ENCODE data around the gene GREB1L. TPM values are rescaled to one million over a fixed set of nuclear protein-coding genes. Genes with fewer than 3 reads are reported as not detected.

The GREB1L gene
- total RNA-seq, 1 experiment from 2014 or later, result 0.26 TPM

GRCh38 chr18:21486905-21487437, 244.9 kb downstream of the GREB1L start:
- ChIA-PET POLR2A (interaction anchor here (1.8 kb wide), 1 partner anchor 114 kb away, joined by 8 read pairs; the partner anchor contains the start of gene ESCO1), CTCF (interaction anchor here (0.5 to 0.9 kb wide), 2 partner anchors 114 to 286 kb away, joined by 4 to 5 read pairs; partner anchors contain the start of gene ESCO1)
- TF ChIP-seq SP1 (CRISPR knock-in tag; conservative IDR thresholded peaks at IDR 0.05) (no peak), NR3C1 (CRISPR knock-in tag; conservative IDR thresholded peaks at IDR 0.05; ENCODE audit: low read depth) (no peak), NR1H2 (CRISPR knock-in tag; IDR thresholded peaks at IDR 0.05) (no peak), KAT7 (CRISPR knock-in tag; IDR thresholded peaks at IDR 0.05; ENCODE audit: borderline replicate concordance) (no peak), ETV6 (CRISPR knock-in tag; IDR thresholded peaks at IDR 0.05) (no peak), GRHL2 (CRISPR knock-in tag; IDR thresholded peaks at IDR 0.05; ENCODE audit: insufficient replicate concordance, severe bottlenecking) (no peak), ARID4B (CRISPR knock-in tag; IDR thresholded peaks at IDR 0.05; ENCODE audit: borderline replicate concordance) (no peak), ATF3 (CRISPR knock-in tag; conservative IDR thresholded peaks at IDR 0.05) (no peak), ZNF671 (CRISPR knock-in tag; IDR thresholded peaks at IDR 0.05) (no peak), AR (CRISPR knock-in tag; IDR thresholded peaks at IDR 0.05) (no peak), E2F5 (CRISPR knock-in tag; IDR thresholded peaks at IDR 0.05) (no peak), CREM (CRISPR knock-in tag; IDR thresholded peaks at IDR 0.05) (no peak), NR2C2 (CRISPR knock-in tag; IDR thresholded peaks at IDR 0.05) (no peak)
- Mint-ChIP-seq H3K9me3 (no peaks in the 10 kb centered on the region), H3K27ac (no peak overlapping the region), H3K4me1 (peaks cover 11% of the 10 kb centered on the region), H3K27me3 (ENCODE audit: low read depth) (no peaks in the 10 kb centered on the region; the same call in 1 of the 2 replicates), H3K4me3 (no peak overlapping the region), H3K36me3 (no peaks in the 10 kb centered on the region)
- ATAC-seq (no peak), DNase-seq (ENCODE audit: low spot score) (no peak)

GRCh38 chr18:21489119-21489750, 247.2 kb downstream of the GREB1L start:
- Mint-ChIP-seq H3K4me3 (no peak overlapping the region), H3K9me3 (no peaks in the 10 kb centered on the region), H3K27ac (no peak overlapping the region), H3K4me1 (peaks cover 11% of the 10 kb centered on the region), H3K36me3 (no peaks in the 10 kb centered on the region), H3K27me3 (ENCODE audit: low read depth) (no peaks in the 10 kb centered on the region; the same call in 1 of the 2 replicates)
- CTCF ChIA-PET, result interaction anchor here (0.7 to 2.1 kb wide), 15 partner anchors 8 to 294 kb away, joined by 3 to 11 read pairs (median 4); partner anchors contain the start of gene ESCO1
- peak; percentile 67 for TF ChIP-seq CTCF (IDR thresholded peaks at IDR 0.05)
- TF ChIP-seq GTF2I (CRISPR knock-in tag; conservative IDR thresholded peaks at IDR 0.05), result no peak
- no peak for TF ChIP-seq ZNF425 (CRISPR knock-in tag; conservative IDR thresholded peaks at IDR 0.05)
- TF ChIP-seq SP1 (CRISPR knock-in tag; conservative IDR thresholded peaks at IDR 0.05), result no peak
- TF ChIP-seq CDX4 (CRISPR knock-in tag; IDR thresholded peaks at IDR 0.05; ENCODE audit: borderline replicate concordance), result no peak
- DNase-seq (ENCODE audit: low spot score) (peak; percentile 60), ATAC-seq (peak; percentile 90)
- POLR2A ChIA-PET, result interaction anchor here (0.5 kb wide), 1 partner anchor 25 kb away, joined by 3 read pairs; no protein-coding TSS in a partner anchor

Measured in WTC11 (cell line).